HEK293 (cell line): Measurements from ENCODE around the gene TSPEAR.

Experiments used
- CTCF ChIA-PET: fragments of 350-600 bp; formaldehyde crosslinking; extraction: SDS; loops from one replicate; lab custom pipeline; 2021; ENCODE audit warnings: antibody characterized with exemption; lab: Yijun Ruan, JAX
- POLR2A ChIA-PET: fragments of 300-600 bp; formaldehyde crosslinking; extraction: SDS; loops from one replicate; lab custom pipeline; 2020; ENCODE audit warnings: antibody characterized with exemption, inconsistent platforms; lab: Yijun Ruan, JAX
- H3K27ac ChIP-seq: fragments of 200-500 bp; sonication (Bioruptor generic); 2 replicates; pipeline ENCODE4 v1.5.1; 2014; ENCODE audit warnings: low read depth, low read length, control low read depth, inconsistent platforms; ENCODE audit errors: extremely low read depth
- H3K36me3 ChIP-seq, 2 experiments: fragments of 200-500 bp in 1 of 2; sonication (Bioruptor generic) in 1 of 2; 1 replicate in 1 of 2; 2 replicates in 1 of 2; pipeline ENCODE4 v1.5.1; 2014 to 2017; ENCODE audit warnings: inconsistent platforms in 2 of 2, low read length in 2 of 2; ENCODE audit not compliant: control insufficient read depth in 2 of 2, insufficient read depth in 1 of 2
- H3K4me1 ChIP-seq: fragments of 200-500 bp; sonication (Bioruptor generic); 2 replicates; pipeline ENCODE4 v1.5.1; 2014; ENCODE audit warnings: mild to moderate bottlenecking, low read length, inconsistent platforms; ENCODE audit not compliant: control insufficient read depth, insufficient read depth
- H3K4me3 ChIP-seq: 2 replicates; pipeline ENCODE4 v1.5.1; 2011; ENCODE audit warnings: low read depth, mild to moderate bottlenecking, control low read depth, low read length, moderate library complexity
- H3K9me3 ChIP-seq: fragments of 200-500 bp; sonication (Bioruptor generic); 2 replicates; pipeline ENCODE4 v1.5.1; 2014; ENCODE audit warnings: low read depth, low read length, inconsistent platforms; ENCODE audit not compliant: control insufficient read depth, insufficient read depth
- ATF2 ChIP-seq: fragments of 450-650 bp; formaldehyde crosslinking; IDR thresholded peaks from 2 replicates; pipeline ENCODE4 v1.5.1; 2016; ENCODE audit warnings: missing biosample characterization, missing genetic modification characterization, low read depth
- EGR2 ChIP-seq: fragments of 450-650 bp; formaldehyde crosslinking; IDR thresholded peaks from 2 replicates; pipeline ENCODE4 v1.5.1; 2016; ENCODE audit warnings: low read depth, missing biosample characterization, missing genetic modification characterization
- MZF1 ChIP-seq: fragments of 450-650 bp; formaldehyde crosslinking; IDR thresholded peaks from 2 replicates; pipeline ENCODE4 v1.5.1; 2017; ENCODE audit warnings: missing biosample characterization, missing genetic modification characterization, borderline replicate concordance
- PATZ1 ChIP-seq: fragments of 450-650 bp; formaldehyde crosslinking; IDR thresholded peaks from 2 replicates; pipeline ENCODE4 v1.5.1; 2016; ENCODE audit warnings: missing biosample characterization, missing genetic modification characterization
- SCRT1 ChIP-seq: fragments of 450-650 bp; formaldehyde crosslinking; IDR thresholded peaks from 2 replicates; pipeline ENCODE4 v1.5.1; 2016; ENCODE audit warnings: missing biosample characterization, missing genetic modification characterization, borderline replicate concordance
- TSHZ1 ChIP-seq: fragments of 450-650 bp; formaldehyde crosslinking; IDR thresholded peaks from 2 replicates; pipeline ENCODE4 v1.5.1; 2016; ENCODE audit warnings: missing biosample characterization, missing genetic modification characterization, borderline replicate concordance
- YY1 ChIP-seq: fragments of 450-650 bp; formaldehyde crosslinking; IDR thresholded peaks from 2 replicates; pipeline ENCODE4 v1.5.1; 2018; ENCODE audit warnings: missing biosample characterization, missing genetic modification characterization
- ZBTB48 ChIP-seq: fragments of 450-650 bp; formaldehyde crosslinking; IDR thresholded peaks from 2 replicates; pipeline ENCODE4 v1.5.1; 2016; ENCODE audit warnings: missing biosample characterization, missing genetic modification characterization
- ZFP3 ChIP-seq: fragments of 450-650 bp; formaldehyde crosslinking; IDR thresholded peaks from 2 replicates; pipeline ENCODE4 v1.5.1; 2016; ENCODE audit warnings: low read depth, missing biosample characterization, missing genetic modification characterization
- ZNF114 ChIP-seq: fragments of 450-650 bp; formaldehyde crosslinking; IDR thresholded peaks from 2 replicates; pipeline ENCODE4 v1.5.0; 2017; ENCODE audit warnings: missing biosample characterization, missing genetic modification characterization
- ZNF19 ChIP-seq: fragments of 450-650 bp; formaldehyde crosslinking; IDR thresholded peaks from 2 replicates; pipeline ENCODE4; 2016; ENCODE audit warnings: missing biosample characterization, missing genetic modification characterization, low read depth
- ZNF221 ChIP-seq: fragments of 450-650 bp; formaldehyde crosslinking; IDR thresholded peaks from 2 replicates; pipeline ENCODE4 v1.5.1; 2017; ENCODE audit warnings: missing biosample characterization, missing genetic modification characterization, borderline replicate concordance
- ZNF394 ChIP-seq: fragments of 450-650 bp; formaldehyde crosslinking; IDR thresholded peaks from 2 replicates; pipeline ENCODE4 v1.5.1; 2016; ENCODE audit warnings: missing biosample characterization, missing genetic modification characterization, mild to moderate bottlenecking, moderate library complexity, borderline replicate concordance
- ZNF510 ChIP-seq: fragments of 450-650 bp; formaldehyde crosslinking; IDR thresholded peaks from 2 replicates; pipeline ENCODE4 v1.5.1; 2018; ENCODE audit warnings: mild to moderate bottlenecking, missing genetic modification characterization, missing biosample characterization; ENCODE audit not compliant: insufficient replicate concordance
- ZNF623 ChIP-seq: fragments of 450-650 bp; formaldehyde crosslinking; IDR thresholded peaks from 2 replicates; pipeline ENCODE4 v1.5.1; 2016; ENCODE audit warnings: missing biosample characterization, missing genetic modification characterization
- ZNF639 ChIP-seq: fragments of 450-650 bp; formaldehyde crosslinking; IDR thresholded peaks from 2 replicates; pipeline ENCODE4 v1.5.1; 2016; ENCODE audit warnings: missing biosample characterization, missing genetic modification characterization
- ZNF837 ChIP-seq: fragments of 450-650 bp; formaldehyde crosslinking; IDR thresholded peaks from 2 replicates; pipeline ENCODE4 v1.5.1; 2016; ENCODE audit warnings: missing biosample characterization, missing genetic modification characterization
- ZSCAN16 ChIP-seq: fragments of 450-650 bp; formaldehyde crosslinking; IDR thresholded peaks from 2 replicates; pipeline ENCODE4 v1.5.1; 2016; ENCODE audit warnings: missing biosample characterization, missing genetic modification characterization

The TSPEAR gene

GRCh38 chr21:44667612-44668011 lies 43.8 kb downstream of the TSPEAR start (continued):
- no peak for TF ChIP-seq ATF2 (tag by site-specific recombination)
- TF ChIP-seq, all 188 proteins: peak for 0

GRCh38 chr21:44666401-44667320 lies 44.7 kb downstream of the TSPEAR start, which contains the start of gene KRTAP12-2:
TSS of gene KRTAP12-2 (minus strand) at chr21:44666927. CDS start at chr21:44666886, 41 bp downstream.
- Histone ChIP-seq H3K4me3 (no peak within 1 kb of the TSS), H3K27ac (no peak within 1 kb of the TSS), H3K9me3 (no peaks in the 10 kb centered on the region; the same call in 1 of the 2 replicates), H3K4me1 (no peaks in the 10 kb centered on the region), H3K36me3 (no peaks in the 10 kb centered on the region)
- POLR2A ChIA-PET = no interaction called here
- CTCF ChIA-PET = no interaction called here
- TF ChIP-seq MZF1 (tag by site-specific recombination) = no peak
- TF ChIP-seq ZFP3 (tag by site-specific recombination) = no peak
- TF ChIP-seq EGR2 (tag by site-specific recombination) = no peak
- TF ChIP-seq ZNF394 = no peak
- no peak for TF ChIP-seq ZBTB48 (tag by site-specific recombination)
- no peak for TF ChIP-seq ZNF837
- TF ChIP-seq SCRT1 (tag by site-specific recombination) = no peak
- TF ChIP-seq ZNF19 (tag by site-specific recombination) = no peak
- TF ChIP-seq ZNF510 = no peak
- no peak for TF ChIP-seq ZNF623 (tag by site-specific recombination)
- TF ChIP-seq PATZ1 (tag by site-specific recombination) = no peak
- TF ChIP-seq TSHZ1 = no peak
- no peak for TF ChIP-seq ZNF114 (tag by site-specific recombination)
- no peak for TF ChIP-seq YY1 (tag by site-specific recombination)
- TF ChIP-seq ZNF639 (tag by site-specific recombination) = no peak
- no peak for TF ChIP-seq ZSCAN16
- no peak for TF ChIP-seq ZNF221 (tag by site-specific recombination)
- TF ChIP-seq, all 188 proteins: peak for 0
